Daoy (cell line): ENCODE measurements around the gene MAGEL2. TPM values are rescaled to one million over a fixed set of nuclear protein-coding genes. Genes with fewer than 3 reads are reported as not detected.

Source experiments
- DNase-seq: peaks from one replicate; pipeline ENCODE4 v3.0.0-alpha.2; 2015; ENCODE audit warnings: low read depth
- total RNA-seq: library from RNA; depleted of rRNA; stranded (reverse); fragments of >200 nt; shearing (Covaris generic); gene quantifications from 2 replicates; pipeline ENCODE4 v1.2.3, GENCODE V29; 2014; rRNA removed

The MAGEL2 gene
- total RNA-seq: 0.74 and 0.77 TPM in 2 replicates

GRCh38 chr15:23647421-23648370 lies at the start of gene MAGEL2:
TSS of gene MAGEL2 (minus strand) at chr15:23647867. CDS start at chr15:23647742, 125 bp downstream.
- peak; percentile 45 for DNase-seq

DNA sequence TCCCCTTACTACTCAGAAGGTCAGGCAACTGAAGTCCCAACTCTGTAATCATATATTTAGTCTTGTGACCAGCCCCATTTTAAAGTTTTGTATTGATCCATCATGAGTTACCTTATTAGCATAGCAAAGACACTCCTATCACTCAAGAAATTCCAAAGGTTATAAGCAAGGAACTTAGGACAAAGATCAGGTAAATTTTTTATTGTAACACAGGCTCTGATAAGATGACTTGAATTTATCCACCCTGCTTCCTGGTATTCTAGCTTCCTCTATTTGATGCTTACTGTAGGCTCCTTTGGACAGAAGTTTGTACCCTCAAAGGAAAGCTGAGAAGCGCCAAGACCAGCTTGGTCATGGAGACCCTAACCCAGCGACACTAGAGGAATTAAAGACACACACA lies 47.6 kb upstream of the MAGEL2 start:
- DNase-seq: no peak

DNA sequence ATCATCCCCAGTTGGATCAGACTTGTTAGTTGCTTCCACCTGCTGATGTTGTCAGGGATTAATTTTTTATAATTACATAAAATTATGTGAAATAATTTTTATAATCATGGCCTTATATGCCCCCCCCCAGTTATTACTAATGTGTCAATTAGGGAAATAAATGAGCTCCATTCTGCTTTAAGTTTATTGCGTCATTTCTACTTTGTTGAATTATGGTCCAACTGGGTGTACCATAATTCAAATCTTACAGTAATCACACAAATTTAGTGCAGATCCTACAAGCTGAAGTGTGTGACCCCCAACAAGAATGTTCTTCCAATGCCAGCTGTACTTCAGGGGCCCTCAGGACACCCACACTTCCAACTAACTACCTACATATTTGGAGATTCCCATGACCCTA lies 46.9 kb upstream of the MAGEL2 start:
- no peak for DNase-seq

DNA sequence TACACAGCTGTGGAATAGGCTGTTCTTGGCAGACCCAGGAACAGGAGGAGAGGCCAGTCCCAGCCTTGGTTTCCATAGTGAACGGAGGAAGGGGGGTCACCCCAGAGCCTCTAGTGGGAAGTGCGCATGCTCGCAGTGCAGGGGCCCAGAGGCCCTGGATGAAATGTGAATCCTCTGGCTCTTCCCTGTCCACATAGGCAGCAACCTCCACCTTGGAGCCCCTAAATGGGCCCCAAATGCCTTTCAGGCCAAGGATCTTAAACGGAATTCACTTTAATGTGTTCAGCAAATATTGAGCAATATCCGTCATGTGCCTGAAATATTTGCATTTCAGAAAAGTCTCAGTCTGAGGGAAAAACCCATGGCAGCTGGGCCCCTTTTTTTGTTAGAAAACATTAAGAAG lies 42.8 kb upstream of the MAGEL2 start:
- peak; percentile 70 for DNase-seq

DNA sequence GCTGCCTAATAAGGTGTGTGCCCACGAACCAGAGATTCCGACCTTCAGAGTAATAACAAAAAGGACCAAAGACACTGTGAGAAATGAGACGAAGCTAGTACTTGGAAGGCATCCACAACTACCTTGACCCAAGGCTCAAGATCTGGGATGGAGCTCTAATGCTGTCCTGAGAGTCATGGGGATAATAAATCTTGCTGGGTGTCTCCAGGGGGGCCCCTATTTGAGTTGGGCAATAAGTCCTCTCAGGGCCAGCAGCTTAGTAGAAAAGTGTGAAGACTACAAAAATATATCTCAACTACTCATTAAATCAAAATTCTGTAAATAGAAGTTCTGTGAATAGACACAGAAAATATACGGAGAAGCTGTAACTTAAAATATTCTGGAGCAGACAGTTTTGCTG lies 42.3 kb upstream of the MAGEL2 start:
- DNase-seq: no peak

DNA sequence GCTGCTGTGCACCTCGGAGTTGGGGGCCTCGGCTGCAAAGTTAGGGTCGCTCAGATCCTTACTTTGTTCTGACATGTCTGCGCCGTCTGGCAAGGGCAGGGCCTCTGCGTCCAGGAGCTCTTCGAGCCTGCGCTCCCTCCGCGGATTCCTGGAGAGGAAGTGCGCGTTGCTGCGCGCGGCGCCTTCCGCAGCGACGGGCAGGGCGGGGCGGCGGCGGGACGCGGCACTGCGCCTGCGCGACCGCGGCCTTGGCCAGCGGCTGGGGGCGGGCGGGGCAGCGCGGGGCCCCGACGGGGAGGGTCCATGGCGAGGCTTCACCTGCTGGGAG lies 39.4 kb upstream of the MAGEL2 start, which contains the start of gene NDN:
Gene NDN, minus strand, starts transcription at position 163 of the 328 bp plus-strand sequence. Its CDS starts 88 bp downstream, at position 75.
- DNase-seq: peak; percentile 90

- DNase-seq: peak; percentile 22
Measured at GRCh38 chr15:23686466-23687142, 38.9 kb upstream of the MAGEL2 start.

GRCh38 chr15:23671481-23671880 lies 23.8 kb upstream of the MAGEL2 start:
- no peak for DNase-seq

- no peak for DNase-seq
Measured at GRCh38 chr15:23670970-23671369, 23.3 kb upstream of the MAGEL2 start.

DNA sequence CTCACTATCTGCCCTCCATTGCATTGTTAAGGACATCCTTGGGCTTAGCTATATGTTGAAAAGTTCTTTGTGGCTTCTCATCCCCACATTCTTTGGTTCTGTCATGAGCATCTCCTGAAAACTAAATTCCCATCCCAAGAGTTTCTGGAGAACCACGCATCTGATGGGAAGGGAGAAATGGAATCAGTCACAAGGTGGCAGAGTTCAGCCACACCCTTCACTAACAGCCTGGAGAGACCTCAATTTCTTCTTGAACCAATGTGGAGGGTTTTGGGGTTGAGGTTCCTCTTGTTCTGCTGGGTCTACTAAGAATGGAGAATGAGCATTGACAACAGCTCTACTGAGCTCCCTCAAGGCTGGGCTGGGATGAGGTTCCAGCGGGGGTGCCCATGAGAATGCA lies 15.6 kb upstream of the MAGEL2 start:
- DNase-seq: no peak

GRCh38 chr15:23648920-23649515 lies 1.4 kb upstream of the MAGEL2 start:
- peak; percentile 60 for DNase-seq

GRCh38 chr15:23647001-23647295 lies 719 bp downstream of the MAGEL2 start:
- no peak for DNase-seq

DNA sequence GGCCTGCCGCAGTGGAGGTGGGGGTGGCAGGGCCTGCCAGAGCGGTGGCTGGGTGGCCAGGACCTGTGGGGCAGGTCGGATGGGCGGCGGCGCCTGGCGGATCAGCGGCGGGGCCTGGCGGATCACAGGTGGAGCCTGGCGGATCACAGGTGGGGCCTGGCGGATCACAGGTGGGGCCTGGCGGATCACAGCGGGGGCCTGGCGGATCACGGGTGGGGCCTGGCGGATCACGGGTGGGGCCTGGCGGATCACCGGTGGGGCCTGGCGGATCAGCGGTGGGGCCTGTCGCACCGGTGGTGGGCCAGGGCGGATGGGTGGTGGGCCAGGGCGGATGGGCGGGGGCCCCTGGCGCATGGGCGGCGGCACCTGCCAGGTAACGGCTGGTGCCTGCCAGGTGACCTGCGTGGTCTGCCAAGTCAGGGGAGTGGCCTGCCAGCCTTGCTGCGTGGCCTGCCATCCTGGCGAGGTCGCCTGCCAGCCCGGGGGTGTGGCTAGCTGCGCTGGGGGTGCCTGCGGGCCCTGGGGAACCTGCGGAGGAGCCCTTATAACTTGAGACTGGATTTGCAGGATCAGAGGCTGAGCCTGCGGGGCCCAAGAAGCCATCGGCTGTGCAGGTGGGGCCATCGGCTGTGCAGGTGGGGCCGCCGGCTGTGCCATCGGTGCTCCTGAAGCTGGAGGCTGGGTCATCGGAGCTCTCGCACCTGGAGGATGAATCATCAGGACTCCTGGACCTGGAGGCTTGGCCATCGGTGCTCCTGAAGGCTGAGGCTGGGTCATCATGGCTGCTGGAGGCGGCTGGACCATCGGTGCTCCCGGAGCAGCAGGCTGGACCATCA lies 1.3 kb downstream of the MAGEL2 start:
- DNase-seq: no peak

GRCh38 chr15:23645371-23646164 lies 2.1 kb downstream of the MAGEL2 start:
- peak; percentile 63 for DNase-seq

DNA sequence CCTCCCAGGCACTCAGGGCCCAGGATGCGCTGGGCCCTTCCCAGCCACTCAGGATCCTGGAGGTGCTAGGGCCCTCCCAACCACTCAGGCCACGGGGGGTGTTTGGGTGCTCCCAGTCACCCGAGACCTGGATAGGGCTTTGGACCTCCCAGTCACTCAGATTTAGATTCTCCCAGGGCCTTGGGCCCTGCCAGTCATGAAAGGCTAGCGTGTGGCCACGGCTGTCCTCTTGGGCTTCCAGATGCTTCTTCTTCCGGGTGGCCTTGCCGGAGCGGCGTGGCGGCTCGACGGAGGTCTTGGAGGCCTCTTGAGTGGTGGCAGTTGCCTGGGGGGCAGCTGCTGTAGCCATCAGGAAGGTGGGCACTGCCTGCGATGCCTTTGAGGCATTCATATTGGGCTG lies 2.8 kb downstream of the MAGEL2 start:
- DNase-seq: no peak

GRCh38 chr15:23642413-23643044 lies 5.1 kb downstream of the MAGEL2 start:
- DNase-seq: peak; percentile 85

GRCh38 chr15:23634181-23634580 lies 13.5 kb downstream of the MAGEL2 start:
- no peak for DNase-seq

DNA sequence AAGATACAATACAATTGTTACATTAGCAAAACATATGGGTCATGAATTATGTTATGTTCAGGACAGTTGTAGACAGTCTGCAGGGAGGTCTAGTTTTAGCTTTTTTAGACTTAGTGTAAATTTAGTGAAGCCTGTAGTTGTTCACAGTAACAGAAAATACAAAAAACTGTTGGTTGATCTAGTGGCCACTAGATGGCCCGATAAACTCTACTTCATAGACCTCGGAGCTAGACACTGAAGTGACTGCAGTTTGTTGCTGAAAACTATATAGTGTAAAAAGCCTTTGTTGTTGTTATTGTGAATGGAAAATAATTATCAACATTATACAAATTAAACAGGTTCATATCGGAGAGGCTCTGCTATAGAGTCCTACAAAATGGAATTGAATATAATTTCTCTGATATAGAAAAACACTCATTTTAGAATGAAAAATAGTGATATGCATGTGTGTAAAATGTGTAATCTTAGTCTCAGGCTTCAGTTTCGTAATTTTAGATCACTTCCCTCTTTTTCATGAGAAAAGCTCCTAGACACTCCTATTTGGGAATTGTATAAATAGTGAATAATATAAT lies 18.3 kb downstream of the MAGEL2 start:
- no peak for DNase-seq

DNA sequence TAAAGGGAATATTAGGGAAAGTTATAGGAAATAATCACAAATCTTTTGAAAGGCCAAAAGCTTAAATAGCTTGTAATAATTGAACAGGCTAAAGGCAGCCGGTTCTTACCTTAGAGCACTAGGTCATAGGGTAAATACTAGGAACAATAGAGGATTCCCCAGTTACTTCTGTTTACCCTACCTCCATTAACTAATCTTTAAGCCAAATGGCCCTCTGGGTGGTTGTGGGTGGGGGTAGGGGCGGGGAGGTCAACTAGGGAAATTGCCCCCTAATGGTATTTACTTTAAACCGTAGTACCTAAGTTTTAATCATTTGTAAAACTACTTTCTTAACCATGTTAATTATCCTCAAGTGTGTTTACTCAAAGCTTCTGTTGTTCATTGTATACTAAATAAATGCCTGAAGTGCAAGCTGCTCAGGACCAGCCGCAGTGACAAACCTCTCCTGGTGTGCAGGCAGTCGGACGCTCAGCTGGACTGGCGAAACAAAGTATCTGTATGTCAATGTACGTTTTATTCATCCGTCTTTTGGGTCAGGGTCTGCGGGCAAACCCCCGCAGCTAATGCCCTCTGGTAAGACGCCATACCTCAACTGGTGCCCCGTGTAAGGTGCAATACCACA lies 18.9 kb downstream of the MAGEL2 start:
- no peak for DNase-seq

DNA sequence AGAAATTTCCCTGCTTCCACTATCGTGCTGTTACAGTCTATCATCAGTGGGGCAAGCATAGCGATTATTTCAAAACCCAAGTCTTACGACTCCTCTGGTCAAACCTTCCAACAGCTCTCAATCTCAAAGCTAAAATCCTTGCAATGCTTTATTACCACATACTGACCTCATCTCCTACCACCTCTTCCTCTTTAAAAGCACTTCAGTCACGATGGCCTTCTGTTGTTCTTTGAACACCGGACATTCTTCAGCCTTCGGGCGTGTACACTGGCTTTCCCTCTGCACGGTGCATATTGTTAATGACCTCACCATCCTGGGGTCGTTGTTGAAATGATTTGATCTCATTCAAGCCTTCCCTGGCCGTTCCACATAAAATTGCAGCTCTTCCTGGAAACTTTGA lies 31.1 kb downstream of the MAGEL2 start:
- peak; percentile 55 for DNase-seq
